ENCODE measurements around the gene ITPRID2. TPM values are rescaled to one million over a fixed set of nuclear protein-coding genes. Genes with fewer than 3 reads are reported as not detected.
A peak's percentile ranks its signal among the peaks of the same experiment; 100 is the strongest.

The ITPRID2 gene
- total and polyA plus RNA-seq, 2 of the 13 experiments (the other 11 are each of a cell fraction or from before 2014, with no cell fraction given), result 44.8 to 62.3 TPM

DNA sequence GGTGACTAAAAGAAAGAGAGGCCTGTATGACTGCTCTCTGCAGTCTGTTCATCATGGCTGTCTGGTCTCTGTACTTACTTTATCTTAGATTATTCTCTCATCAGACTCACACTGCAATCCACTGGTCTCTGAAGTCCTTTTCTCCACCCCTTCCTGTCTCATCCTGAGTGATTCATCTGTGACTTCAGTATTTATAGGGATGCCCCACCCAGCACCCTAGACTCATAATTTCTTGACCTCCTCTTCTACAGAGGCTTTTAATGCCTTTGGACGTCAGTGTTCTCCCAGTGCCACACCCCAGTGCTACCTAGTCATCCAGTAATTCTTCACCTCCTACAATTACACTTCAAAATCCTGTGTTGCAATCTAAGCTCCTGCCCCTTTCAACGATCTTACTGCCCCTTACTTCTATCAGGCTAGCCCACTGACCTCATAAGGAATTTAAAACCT, 14.9 kb upstream of the ITPRID2 start:
- Histone ChIP-seq H3K4me1 (ENCODE audit: insufficient read depth, low read length) (no peaks in the 10 kb centered on the region), H3K4me3 (replicated peaks in 1 of 3; ENCODE audit: insufficient read depth in 1 of 3, low read depth in 2 of 3, low read length in 3 of 3) (no peak overlapping the region), H2AFZ (ENCODE audit: low read length) (no peak overlapping the region), H3K9ac (ENCODE audit: insufficient read depth, low read depth, low read length) (no peak overlapping the region), H3K36me3 (replicated peaks in 1 of 2; ENCODE audit: control insufficient read depth in 1 of 2, insufficient read depth in 2 of 2, low read length in 2 of 2) (no peaks in the 10 kb centered on the region), H3K27me3 (ENCODE audit: control insufficient read depth in 1 of 2, insufficient read depth in 2 of 2, low read length in 2 of 2) (no peaks in the 10 kb centered on the region), H3K4me2 (ENCODE audit: low read depth, low read length) (no peak overlapping the region), H3K79me2 (ENCODE audit: insufficient read depth, low read length) (no peaks in the 10 kb centered on the region), H4K20me1 (ENCODE audit: insufficient read depth, low read length) (no peaks in the 10 kb centered on the region), H3K27ac (ENCODE audit: extremely low read length, insufficient read depth, low read length) (no peak overlapping the region), H3K9me3 (ENCODE audit: low read length) (no peaks in the 10 kb centered on the region)
- WGBS (ENCODE audit: low lambda C conversion rate), result 0% methylated on average over 2 of the region's 2 CpGs
- POLR2A ChIA-PET, result no interaction called here
- intact Hi-C loops (cut with micrococcal nuclease; ENCODE audit: unreplicated experiment), result no loop called here
- in situ Hi-C loops (cut with HindIII; ENCODE audit: extremely low pct_ligation_motif_present, low pct_unique_long_range_greater_than_20kb), result no loop called here
- TF ChIP-seq CEBPB (IDR thresholded peaks at IDR 0.05; ENCODE audit: borderline replicate concordance, low read depth, low read length) (0 out of 2 replicates have a peak, but pooled peaks have one; percentile 3), ZNF335 (CRISPR knock-in tag; IDR thresholded peaks at IDR 0.05) (no peak), ZBTB37 (CRISPR knock-in tag; IDR thresholded peaks at IDR 0.05) (no peak), ZNF567 (CRISPR knock-in tag; IDR thresholded peaks at IDR 0.05; ENCODE audit: borderline replicate concordance) (no peak), CBX2 (IDR thresholded peaks at IDR 0.05; ENCODE audit: low read depth, low read length) (no peak), CBX2 (CRISPR knock-in tag; IDR thresholded peaks at IDR 0.05; ENCODE audit: low read depth) (no peak), RARG (CRISPR knock-in tag; IDR thresholded peaks at IDR 0.05; ENCODE audit: low read depth) (no peak)
- no peak for FAIRE-seq
- ATAC-seq, result no peak; the same call in 2 of the 3 replicates
- BruUV-seq (replicated peaks), result no TSS peak
- no peak for DNase-seq (ENCODE audit: low spot score)
- CTCF ChIA-PET (ENCODE audit: low intra/inter-chr PET ratio, low total read pairs), result no interaction called here

GRCh38 chr2:181877181-181877664, 14.3 kb upstream of the ITPRID2 start:
- Histone ChIP-seq H3K9me3 (ENCODE audit: low read length) (no peaks in the 10 kb centered on the region), H3K27ac (ENCODE audit: extremely low read length, insufficient read depth, low read length) (no peak overlapping the region), H3K27me3 (ENCODE audit: control insufficient read depth in 1 of 2, insufficient read depth in 2 of 2, low read length in 2 of 2) (no peaks in the 10 kb centered on the region), H3K4me3 (replicated peaks in 1 of 3; ENCODE audit: insufficient read depth in 1 of 3, low read depth in 2 of 3, low read length in 3 of 3) (no peak overlapping the region), H3K4me1 (ENCODE audit: insufficient read depth, low read length) (no peaks in the 10 kb centered on the region), H3K4me2 (ENCODE audit: low read depth, low read length) (no peak overlapping the region), H3K9ac (ENCODE audit: insufficient read depth, low read depth, low read length) (no peak overlapping the region), H4K20me1 (ENCODE audit: insufficient read depth, low read length) (no peaks in the 10 kb centered on the region), H3K36me3 (replicated peaks in 1 of 2; ENCODE audit: control insufficient read depth in 1 of 2, insufficient read depth in 2 of 2, low read length in 2 of 2) (no peaks in the 10 kb centered on the region), H2AFZ (ENCODE audit: low read length) (no peak overlapping the region), H3K79me2 (ENCODE audit: insufficient read depth, low read length) (no peaks in the 10 kb centered on the region)
- WGBS (ENCODE audit: low lambda C conversion rate), result 0% methylated on average over 2 of the region's 2 CpGs
- ATAC-seq (peak; percentile 50; the same call in 1 of the 3 replicates), FAIRE-seq (no peak), DNase-seq (ENCODE audit: low spot score) (no peak)
- no peak for TF ChIP-seq BCL6 (CRISPR knock-in tag; IDR thresholded peaks at IDR 0.05)
- CTCF ChIA-PET (ENCODE audit: low intra/inter-chr PET ratio, low total read pairs), result no interaction called here
- in situ Hi-C loops (cut with HindIII; ENCODE audit: extremely low pct_ligation_motif_present, low pct_unique_long_range_greater_than_20kb), result no loop called here
- no TSS peak for BruUV-seq (replicated peaks)
- POLR2A ChIA-PET, result no interaction called here
- intact Hi-C loops (cut with micrococcal nuclease; ENCODE audit: unreplicated experiment), result no loop called here
